ENCODE results near the gene ABCA2. TPM values are rescaled to one million over a fixed set of nuclear protein-coding genes. Genes with fewer than 3 reads are reported as not detected.

Gene ABCA2
- total RNA-seq, 6 donors from 2014 or later, result 14.7 to 49.2 (median 29.6) TPM

GRCh38 chr9:137070906-137071275, 42.9 kb upstream of the ABCA2 start:
- ATAC-seq (ENCODE audit: low FRiP score in 2 of 2) (peak; percentile 1 to 7), DNase-seq (no peak)
- Histone ChIP-seq H3K4me1 (peaks cover 14 to 36% (median 20%) of the 10 kb centered on the region in 4 donors), H3K27me3 (peaks cover 0 to 10% (median 0%) of the 10 kb centered on the region in 4 donors), H3K9me3 (no peaks in the 10 kb centered on the region), H3K36me3 (no peaks in the 10 kb centered on the region), H3K4me3 (peak overlapping the region in 3 of 4 donors; percentile 47 to 59 (median 56)), H3K27ac (peak overlapping the region in 3 of 4 donors; percentile 23 to 82 (median 71))
- 0 to 23% methylated on average over 1 to 6 of the region's 6 CpGs for WGBS, 2 donors
- TF ChIP-seq EP300 (IDR thresholded peaks at IDR 0.05), result no peak
- TF ChIP-seq CTCF (IDR thresholded peaks at IDR 0.05), result peak in 2 of 6 experiments; percentile 24 to 43

GRCh38 chr9:137070201-137070905, 42.3 kb upstream of the ABCA2 start, which contains the start of gene SAPCD2:
SAPCD2 (minus strand) TSS chr9:137070557; CDS start chr9:137070460, 97 bp downstream.
- peak within 1 kb of the TSS in 3 of 4 donors; percentile 47 to 59 (median 56) for H3K4me3 ChIP-seq
- peak within 1 kb of the TSS in 3 of 4 donors; percentile 23 to 82 (median 71) for H3K27ac ChIP-seq
- H3K36me3 ChIP-seq, result no peaks in the 10 kb centered on the region
- H3K27me3 ChIP-seq, result peaks cover 0 to 10% (median 0%) of the 10 kb centered on the region in 4 donors
- 0% methylated on average over 18 to 33 of the region's 74 CpGs for WGBS, 2 donors
- H3K4me1 ChIP-seq, result peaks cover 14 to 36% (median 20%) of the 10 kb centered on the region in 4 donors
- TF ChIP-seq POLR2AphosphoS5 (IDR thresholded peaks at IDR 0.05), result no peak
- TF ChIP-seq CTCF (IDR thresholded peaks at IDR 0.05), result peak in 1 of 6 experiments; percentile 2
- no peak for TF ChIP-seq EP300 (IDR thresholded peaks at IDR 0.05)
- peak in 1 of 4 donors; percentile 40 for TF ChIP-seq POLR2A (IDR thresholded peaks at IDR 0.05)
- H3K9me3 ChIP-seq, result no peaks in the 10 kb centered on the region
- DNase-seq, result peak; percentile 91 to 95
- ATAC-seq (ENCODE audit: low FRiP score in 2 of 2), result peak; percentile 94 to 95

- H3K9me3 ChIP-seq, result no peaks in the 10 kb centered on the region
- peak overlapping the region in 3 of 4 donors; percentile 47 to 59 (median 56) for H3K4me3 ChIP-seq
- no peak for DNase-seq
- no peak for ATAC-seq (ENCODE audit: low FRiP score in 2 of 2)
- TF ChIP-seq CTCF (IDR thresholded peaks at IDR 0.05) (peak in 1 of 6 experiments; percentile 4), EP300 (IDR thresholded peaks at IDR 0.05) (no peak), POLR2A (IDR thresholded peaks at IDR 0.05) (no peak), POLR2AphosphoS5 (IDR thresholded peaks at IDR 0.05) (no peak)
- WGBS, 2 donors, result no CpG with 5 or more reads among the region's 52 CpGs
- peaks cover 0 to 10% (median 0%) of the 10 kb centered on the region in 4 donors for H3K27me3 ChIP-seq
- H3K27ac ChIP-seq, result no peak overlapping the region
- H3K36me3 ChIP-seq, result no peaks in the 10 kb centered on the region
- peaks cover 14 to 36% (median 20%) of the 10 kb centered on the region in 4 donors for H3K4me1 ChIP-seq
Observed at GRCh38 chr9:137069508-137070091, 41.6 kb upstream of the ABCA2 start.

- no peaks in the 10 kb centered on the region for H3K9me3 ChIP-seq
- H3K27me3 ChIP-seq, result peaks cover 0 to 10% (median 0%) of the 10 kb centered on the region in 4 donors
- ATAC-seq (ENCODE audit: low FRiP score in 2 of 2), result no peak
- peak in 1 of 2 donors; percentile 46 for DNase-seq
- WGBS, 2 donors, result 85 to 92% methylated on average over 5 to 17 of the region's 17 CpGs
- TF ChIP-seq POLR2A (IDR thresholded peaks at IDR 0.05) (no peak), EP300 (IDR thresholded peaks at IDR 0.05) (no peak), POLR2AphosphoS5 (IDR thresholded peaks at IDR 0.05) (no peak), CTCF (IDR thresholded peaks at IDR 0.05) (no peak)
- H3K4me3 ChIP-seq, result peak overlapping the region in 1 of 4 donors; percentile 56
- H3K36me3 ChIP-seq, result no peaks in the 10 kb centered on the region
- no peak overlapping the region for H3K27ac ChIP-seq
- H3K4me1 ChIP-seq, result peaks cover 18 to 40% (median 24%) of the 10 kb centered on the region in 4 donors
Observed at GRCh38 chr9:137068539-137069507, 40.8 kb upstream of the ABCA2 start.
